Erythroblast (primary cell): ENCODE results near the gene TSC22D4.
A peak's percentile ranks its signal among the peaks of the same experiment; 100 is the strongest.

ENCODE experiments used
- DNase-seq, 2 experiments: peaks; one replicate each; lab custom pipeline; 2025; lab: John Stamatoyannopoulos, UW
- GATA1 ChIP-seq: IDR thresholded peaks from 2 replicates; pipeline ENCODE4 v1.6.1; 2011; ENCODE audit warnings: low read depth, mild to moderate bottlenecking, control low read depth, low read length, moderate library complexity
- POLR2A ChIP-seq: IDR thresholded peaks from 2 replicates; pipeline ENCODE4 v1.6.1; 2011; ENCODE audit warnings: mild to moderate bottlenecking, low read length

TSC22D4 gene

DNA sequence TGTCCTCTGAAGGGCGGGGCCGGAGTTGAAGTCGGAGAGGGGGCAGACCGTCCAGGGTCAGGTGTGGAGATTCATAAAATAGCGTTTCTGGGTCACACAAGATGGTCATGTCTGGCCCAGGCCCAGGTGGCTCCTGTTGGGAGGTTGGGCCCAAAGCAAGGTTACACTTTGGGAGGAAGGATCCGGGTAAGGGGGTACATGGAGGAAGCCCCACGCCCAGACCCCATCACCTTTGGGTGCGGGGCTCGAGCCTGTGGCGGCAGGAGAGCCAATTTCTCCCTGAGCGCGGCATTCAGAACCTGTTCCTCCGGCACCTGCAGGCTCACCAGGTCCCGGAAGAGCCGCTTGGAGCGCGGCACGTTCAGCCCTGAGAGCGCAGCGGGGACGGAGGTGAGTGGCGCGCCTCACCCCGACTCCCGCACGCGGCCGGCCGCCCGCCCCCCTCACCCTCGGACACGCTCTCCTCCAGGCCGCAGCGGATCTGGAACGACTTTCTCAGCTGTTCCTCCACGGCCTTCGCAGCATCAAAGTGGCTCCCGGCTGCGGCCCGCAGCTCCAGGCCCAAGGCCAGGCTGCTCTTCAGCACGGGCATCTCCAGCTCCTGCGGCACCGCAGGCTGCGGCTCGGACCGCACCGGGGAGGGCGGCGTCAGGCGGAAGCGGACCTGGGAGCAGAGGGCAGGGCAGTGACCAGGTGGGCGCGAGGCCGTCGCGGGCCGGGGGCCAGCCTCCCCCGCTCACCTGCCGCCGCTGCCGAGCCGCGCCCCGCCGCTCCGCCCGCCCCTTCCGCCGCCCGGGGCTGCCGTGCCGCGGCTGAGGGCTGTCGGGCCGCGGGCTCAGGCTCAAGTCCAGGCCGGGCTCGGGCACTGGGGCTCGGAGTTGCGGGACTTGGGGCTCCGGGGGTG, 43.4 kb downstream of the TSC22D4 start:
- TF ChIP-seq GATA1, result no peak
- no peak for TF ChIP-seq POLR2A
- peak; percentile 62 to 73 for DNase-seq

DNA sequence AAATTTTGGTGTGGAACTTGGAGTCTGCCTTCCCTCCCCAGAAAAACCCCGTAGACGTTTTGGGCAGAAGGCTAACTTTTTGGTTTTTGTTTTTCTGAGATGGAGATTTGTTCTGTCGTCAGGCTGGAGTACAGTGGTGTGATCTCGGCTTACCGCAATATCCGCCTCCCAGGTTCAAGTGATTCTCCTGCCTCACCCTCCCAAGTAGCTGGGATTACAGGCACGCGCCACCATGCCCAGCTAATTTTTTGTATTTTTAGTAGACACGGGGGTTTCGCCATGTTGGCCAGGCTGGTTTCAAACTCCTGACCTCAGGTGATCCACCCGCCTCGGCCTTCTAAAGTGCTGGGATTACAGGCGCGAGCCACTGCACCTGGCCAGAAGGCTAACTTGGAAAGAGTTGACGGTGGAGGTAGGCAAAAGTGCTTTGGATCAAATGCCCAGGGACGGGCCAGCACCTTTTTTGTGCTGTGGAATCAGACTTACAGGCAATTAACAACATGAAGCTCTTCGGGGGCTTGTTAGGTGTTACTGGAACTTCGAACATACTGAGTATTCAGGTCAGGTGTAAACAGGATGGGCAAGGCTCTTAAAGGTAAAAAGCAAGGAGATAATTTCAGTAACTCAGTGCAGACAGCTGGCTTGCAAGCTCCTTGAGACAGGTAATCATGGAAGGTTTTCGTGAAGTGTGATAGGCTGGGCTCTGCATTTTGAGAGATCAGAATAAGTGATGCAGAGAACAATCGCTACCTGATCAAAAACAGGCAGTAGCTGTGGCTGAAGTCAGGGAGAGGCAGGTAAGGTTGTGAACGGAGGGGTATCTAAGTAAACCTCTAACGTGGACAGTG, 44.5 kb downstream of the TSC22D4 start:
- TF ChIP-seq GATA1 (no peak), POLR2A (no peak)
- DNase-seq, result no peak

GRCh38 chr7:100433592-100434296, 45.3 kb downstream of the TSC22D4 start:
- DNase-seq, result no peak
- TF ChIP-seq POLR2A (no peak), GATA1 (no peak)

DNA sequence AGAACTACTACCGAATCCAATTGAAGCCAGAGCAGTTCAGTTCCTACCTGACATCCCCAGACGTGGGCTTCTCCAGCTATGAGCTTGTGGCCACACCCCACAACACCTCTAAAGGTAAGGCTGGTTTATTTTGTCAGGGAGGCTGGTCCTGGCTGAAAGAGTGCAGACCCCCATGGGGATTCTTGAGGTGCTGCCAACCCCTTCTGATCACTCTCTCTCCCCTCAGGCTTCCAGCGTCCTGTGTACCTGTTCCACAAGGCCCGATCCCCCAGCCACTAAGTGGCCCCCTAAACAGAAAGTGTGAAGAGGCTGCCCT, 45.8 kb downstream of the TSC22D4 start:
- DNase-seq, result no peak
- TF ChIP-seq GATA1, result no peak
- TF ChIP-seq POLR2A, result no peak

DNA sequence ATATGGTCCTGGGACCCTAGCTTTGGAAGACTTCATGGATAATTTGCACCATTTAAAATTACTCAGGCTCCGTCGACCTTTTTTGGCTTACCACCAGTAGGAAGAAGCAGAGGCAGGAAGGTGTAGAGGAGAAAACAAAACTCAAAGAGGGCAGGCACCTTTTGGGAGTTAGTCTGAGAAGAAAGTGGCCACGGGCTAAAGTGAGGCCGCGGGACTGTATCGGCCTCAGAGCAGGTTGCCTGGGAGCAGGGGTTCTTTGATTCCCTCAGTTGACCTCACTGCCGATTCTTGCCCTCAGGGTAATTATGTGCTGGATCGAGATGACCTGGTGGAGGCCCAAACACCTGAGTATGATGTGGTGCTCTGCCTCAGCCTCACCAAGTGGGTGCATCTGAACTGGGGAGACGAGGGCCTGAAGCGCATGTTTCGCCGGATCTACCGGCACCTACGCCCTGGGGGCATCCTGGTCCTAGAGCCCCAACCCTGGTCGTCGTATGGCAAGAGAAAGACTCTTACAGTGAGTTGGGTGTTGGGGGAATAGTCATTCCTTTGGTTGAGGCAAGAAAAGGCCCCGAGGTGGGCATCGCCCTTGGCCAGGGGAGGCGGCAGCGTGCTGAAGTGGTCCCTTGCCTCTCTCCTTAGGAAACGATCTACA, 46.3 kb downstream of the TSC22D4 start:
- TF ChIP-seq GATA1, result no peak
- no peak for TF ChIP-seq POLR2A
- no peak for DNase-seq

DNA sequence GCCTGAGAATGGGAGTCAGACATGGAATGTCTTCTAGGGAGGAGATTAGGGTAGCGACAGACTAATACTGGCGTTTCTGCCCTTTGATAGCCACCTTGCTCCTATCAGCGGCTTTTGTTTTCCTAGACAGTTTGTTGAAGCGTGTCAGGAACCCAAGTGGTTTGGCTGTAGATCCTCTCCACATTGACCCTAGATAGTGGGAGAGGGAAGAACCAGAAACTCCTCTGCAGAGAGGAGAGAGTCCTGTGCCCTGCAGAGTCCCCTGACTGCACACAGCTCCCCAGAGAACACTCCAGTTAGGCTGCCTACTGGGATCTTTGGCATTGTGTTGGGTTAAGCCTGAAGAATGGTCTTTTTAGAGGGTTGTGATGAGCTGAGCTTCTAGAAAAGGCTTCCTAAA, 47.0 kb downstream of the TSC22D4 start:
- TF ChIP-seq GATA1 (no peak), POLR2A (peak; percentile 38)
- no peak for DNase-seq

DNA sequence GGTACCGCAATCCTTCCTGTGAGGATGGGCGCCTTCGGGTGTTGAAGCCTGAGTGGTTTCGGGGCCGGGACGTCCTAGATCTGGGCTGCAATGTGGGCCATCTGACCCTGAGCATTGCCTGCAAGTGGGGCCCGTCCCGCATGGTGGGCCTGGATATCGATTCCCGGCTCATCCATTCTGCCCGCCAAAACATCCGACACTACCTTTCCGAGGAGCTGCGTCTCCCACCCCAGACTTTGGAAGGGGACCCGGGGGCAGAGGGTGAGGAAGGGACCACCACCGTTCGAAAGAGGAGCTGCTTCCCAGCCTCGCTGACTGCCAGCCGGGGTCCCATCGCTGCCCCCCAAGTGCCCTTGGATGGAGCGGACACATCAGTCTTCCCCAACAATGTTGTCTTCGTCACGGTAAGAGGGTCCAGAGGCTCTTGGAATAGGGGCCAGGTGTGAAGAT, 47.7 kb downstream of the TSC22D4 start:
- DNase-seq, result no peak
- no peak for TF ChIP-seq POLR2A
- no peak for TF ChIP-seq GATA1

- TF ChIP-seq POLR2A (no peak), GATA1 (no peak)
- peak; percentile 79 for DNase-seq
Measured at GRCh38 chr7:100430493-100431285, 48.3 kb downstream of the TSC22D4 start.

DNA sequence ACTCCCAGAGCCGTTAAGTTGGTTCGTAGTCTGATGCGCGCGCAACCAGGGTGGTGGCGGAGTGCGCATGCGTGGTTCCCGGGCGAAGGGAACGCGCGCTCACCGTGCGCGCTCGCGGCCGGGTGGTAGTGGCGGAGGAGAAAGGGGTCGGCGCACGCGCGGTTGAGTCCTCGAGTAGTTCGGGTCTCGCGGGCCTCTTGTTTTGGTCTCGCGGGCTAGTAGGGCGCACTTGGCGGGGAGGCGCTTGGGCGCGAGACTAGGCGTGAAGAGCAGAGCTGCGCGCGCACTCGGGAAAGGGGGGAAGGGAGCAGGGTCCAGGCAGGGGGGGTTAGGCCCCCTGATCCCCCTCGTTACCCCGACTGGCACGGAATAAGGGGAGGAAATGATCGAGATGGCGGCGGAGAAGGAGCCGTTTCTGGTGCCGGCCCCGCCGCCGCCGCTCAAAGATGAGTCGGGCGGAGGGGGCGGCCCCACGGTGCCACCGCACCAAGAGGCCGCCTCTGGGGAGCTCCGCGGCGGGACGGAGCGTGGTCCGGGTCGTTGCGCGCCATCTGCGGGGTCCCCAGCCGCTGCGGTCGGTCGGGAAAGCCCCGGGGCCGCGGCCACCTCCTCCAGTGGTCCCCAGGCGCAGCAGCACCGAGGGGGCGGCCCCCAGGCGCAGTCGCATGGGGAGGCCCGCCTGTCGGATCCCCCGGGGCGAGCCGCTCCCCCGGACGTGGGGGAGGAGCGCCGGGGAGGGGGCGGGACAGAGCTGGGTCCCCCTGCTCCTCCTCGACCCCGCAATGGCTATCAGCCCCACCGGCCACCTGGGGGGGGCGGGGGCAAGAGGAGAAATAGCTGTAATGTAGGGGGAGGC, 49.1 kb downstream of the TSC22D4 start, which contains the start of gene MEPCE:
TSS of gene MEPCE (plus strand) at position 195 of the 856 bp plus-strand sequence. CDS start at position 383, 188 bp downstream.
- no peak for TF ChIP-seq POLR2A
- no peak for TF ChIP-seq GATA1

DNA sequence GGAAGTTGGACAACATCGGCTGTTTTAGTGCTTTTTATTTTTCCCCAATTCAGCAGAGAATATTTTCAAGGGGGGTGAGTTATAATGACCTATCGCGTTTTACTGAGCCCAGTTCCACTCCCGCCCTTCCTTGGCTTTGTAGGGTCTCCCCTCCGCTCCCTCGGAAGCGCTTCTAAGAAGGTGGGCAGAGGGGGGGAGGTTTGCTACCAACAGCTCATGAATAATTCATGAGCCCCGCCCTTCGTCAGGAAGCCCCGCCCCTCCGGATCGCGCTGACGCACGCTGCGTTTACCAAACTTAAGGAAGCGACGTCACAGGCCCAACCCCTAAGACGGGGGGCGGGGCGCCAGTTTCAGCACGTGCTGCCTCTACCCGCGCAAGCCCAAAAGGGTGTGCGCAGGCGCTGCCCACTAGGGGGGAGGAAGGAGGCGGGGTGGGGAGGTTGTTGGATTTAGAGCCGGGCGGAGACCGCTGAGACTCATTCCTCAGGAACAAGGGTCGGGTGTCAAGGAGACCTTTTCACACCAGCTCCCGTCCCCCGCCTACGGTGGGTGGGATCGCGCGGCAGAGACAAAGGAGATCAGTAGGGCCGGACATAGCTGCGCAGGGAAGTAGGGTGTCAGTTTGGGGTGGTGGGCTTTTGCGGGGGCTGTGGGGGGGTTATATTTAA, 49.9 kb downstream of the TSC22D4 start:
- TF ChIP-seq POLR2A (peak; percentile 89), GATA1 (no peak)
- peak; percentile 100 for DNase-seq

More for the DNA sequence above, 49.1 kb downstream of the TSC22D4 start, which contains the start of gene MEPCE:
- DNase-seq, result peak; percentile 96 to 98

DNA sequence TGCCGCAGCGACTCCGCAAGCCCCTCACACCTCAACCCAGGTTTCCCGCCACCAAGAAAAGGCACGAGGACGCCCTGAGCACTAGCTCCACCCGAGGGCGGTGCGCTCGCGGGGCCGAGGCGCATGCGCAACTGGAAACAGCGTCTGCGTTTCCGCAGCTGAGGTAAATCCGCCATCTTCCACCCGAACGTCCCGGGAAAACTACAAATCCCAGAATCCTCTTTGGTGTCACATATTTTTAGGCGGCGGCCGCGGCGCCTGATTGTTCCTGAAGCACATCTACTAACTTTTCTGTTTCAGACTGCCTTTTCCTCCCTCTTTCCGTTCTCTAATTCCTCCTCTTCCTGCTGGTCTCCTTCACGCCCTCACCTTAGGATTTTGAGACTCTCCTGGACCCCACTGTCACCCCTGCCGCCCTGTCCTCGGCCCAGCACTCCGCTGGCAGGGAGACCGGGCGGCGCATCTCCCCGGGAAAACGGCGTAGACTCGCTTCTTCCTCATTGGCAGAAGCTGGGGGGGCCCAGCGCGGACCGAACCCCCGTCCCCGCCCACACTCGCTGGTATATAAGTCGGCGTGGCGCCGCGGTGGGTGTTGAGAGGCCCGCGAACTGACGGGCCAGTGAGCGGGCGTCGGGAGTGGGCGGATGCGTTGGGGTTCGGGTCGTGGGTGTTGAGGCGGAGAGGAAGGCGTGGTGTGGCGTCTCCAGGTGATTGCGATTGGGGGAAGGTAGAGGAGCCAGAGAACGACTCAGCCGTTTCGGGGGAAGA, 50.6 kb downstream of the TSC22D4 start, which contains the start of gene ZCWPW1:
TSS of gene ZCWPW1 (minus strand) at position 505 of the 768 bp plus-strand sequence. CDS start 8,054 bp downstream, outside the sequence.
- peak; percentile 98 for DNase-seq
- no peak for TF ChIP-seq GATA1
- peak; percentile 100 for TF ChIP-seq POLR2A
